Osteocyte (in vitro differentiated cells): ENCODE results near the gene RERGL. TPM values are rescaled to one million over a fixed set of nuclear protein-coding genes. Genes with fewer than 3 reads are reported as not detected.

Experiments
- DNase-seq: peaks from one replicate; pipeline ENCODE4 v3.0.0; 2021; ENCODE audit warnings: mixed read lengths; ENCODE audit not compliant: unreplicated experiment; ENCODE audit errors: extremely low spot score
- H3K27ac Mint-ChIP-seq: one replicate; pipeline ENCODE4 v1.8.0; 2021; ENCODE audit warnings: mild to moderate bottlenecking, mixed read lengths; ENCODE audit not compliant: unreplicated experiment
- H3K27me3 Mint-ChIP-seq: one replicate; pipeline ENCODE4 v1.8.0; 2021; ENCODE audit warnings: mixed read lengths; ENCODE audit not compliant: unreplicated experiment
- H3K36me3 Mint-ChIP-seq: one replicate; pipeline ENCODE4 v1.8.0; 2021; ENCODE audit warnings: mixed read lengths; ENCODE audit not compliant: unreplicated experiment
- H3K4me1 Mint-ChIP-seq: one replicate; pipeline ENCODE4 v1.8.0; 2021; ENCODE audit warnings: mixed read lengths; ENCODE audit not compliant: unreplicated experiment
- H3K4me3 Mint-ChIP-seq: one replicate; pipeline ENCODE4 v1.8.0; 2021; ENCODE audit warnings: mild to moderate bottlenecking, moderate library complexity, mixed read lengths; ENCODE audit not compliant: unreplicated experiment
- H3K9me3 Mint-ChIP-seq: one replicate; pipeline ENCODE4 v1.8.0; 2021; ENCODE audit warnings: mixed read lengths; ENCODE audit not compliant: unreplicated experiment
- CTCF ChIP-seq: fragments of 200-600 bp; sonication (generic); IDR thresholded peaks from 2 replicates; pipeline ENCODE4 v1.5.0; 2021; ENCODE audit warnings: antibody characterized with exemption, mild to moderate bottlenecking, moderate library complexity
- total RNA-seq: library from RNA; stranded (reverse); gene quantifications from 2 replicates; pipeline ENCODE4 v1.2.1, GENCODE V29; 2021

RERGL gene
- total RNA-seq, 1 donor from 2014 or later: not detected

- no peak overlapping the region for H3K4me3 Mint-ChIP-seq
- no peaks in the 10 kb centered on the region for H3K36me3 Mint-ChIP-seq
- H3K4me1 Mint-ChIP-seq: no peaks in the 10 kb centered on the region
- no peak for DNase-seq
- peaks cover 4% of the 10 kb centered on the region for H3K27me3 Mint-ChIP-seq
- no peaks in the 10 kb centered on the region for H3K9me3 Mint-ChIP-seq
- no peak overlapping the region for H3K27ac Mint-ChIP-seq
- no peak for TF ChIP-seq CTCF
These were observed 5.9 kb downstream of the RERGL start for GRCh38 chr12:18084080-18084479.

GRCh38 chr12:18079541-18080246 is 10.3 kb downstream of the RERGL start:
- Mint-ChIP-seq H3K27ac (no peak overlapping the region), H3K27me3 (peaks cover 5% of the 10 kb centered on the region), H3K9me3 (no peaks in the 10 kb centered on the region), H3K36me3 (no peaks in the 10 kb centered on the region), H3K4me3 (no peak overlapping the region), H3K4me1 (no peaks in the 10 kb centered on the region)
- DNase-seq: no peak
- no peak for TF ChIP-seq CTCF

GRCh38 chr12:18074001-18074400 is 16.0 kb downstream of the RERGL start:
- Mint-ChIP-seq H3K4me3 (no peak overlapping the region), H3K4me1 (no peaks in the 10 kb centered on the region), H3K27ac (no peak overlapping the region), H3K27me3 (peaks cover 2% of the 10 kb centered on the region), H3K9me3 (no peaks in the 10 kb centered on the region), H3K36me3 (no peaks in the 10 kb centered on the region)
- DNase-seq: no peak
- TF ChIP-seq CTCF: no peak

- DNase-seq: no peak
- Mint-ChIP-seq H3K9me3 (no peaks in the 10 kb centered on the region), H3K27me3 (peaks cover 2% of the 10 kb centered on the region), H3K4me3 (no peak overlapping the region), H3K36me3 (no peaks in the 10 kb centered on the region), H3K27ac (no peak overlapping the region), H3K4me1 (no peaks in the 10 kb centered on the region)
- no peak for TF ChIP-seq CTCF
These were observed 17.3 kb downstream of the RERGL start for GRCh38 chr12:18072723-18073122.

GRCh38 chr12:18071336-18071735 is 18.7 kb downstream of the RERGL start:
- Mint-ChIP-seq H3K4me3 (no peak overlapping the region), H3K36me3 (no peaks in the 10 kb centered on the region), H3K27me3 (no peaks in the 10 kb centered on the region), H3K9me3 (no peaks in the 10 kb centered on the region), H3K4me1 (no peaks in the 10 kb centered on the region), H3K27ac (no peak overlapping the region)
- no peak for TF ChIP-seq CTCF
- no peak for DNase-seq
